DMS 273 treated with DMSO at 0.1 percent for 48 hours (cell line): ENCODE data around the gene CARD19.

Source experiments
- DNase-seq: peaks from one replicate; lab custom pipeline; 2025; lab: John Stamatoyannopoulos, UW

Gene CARD19

GRCh38 chr9:93120846-93121315 lies 24.9 kb downstream of the CARD19 start:
- DNase-seq: no peak

- no peak for DNase-seq
Observed at GRCh38 chr9:93121316-93122241, 25.6 kb downstream of the CARD19 start.

- DNase-seq: no peak
Observed at GRCh38 chr9:93122721-93123221, 26.8 kb downstream of the CARD19 start.

GRCh38 chr9:93123561-93124283 lies 27.7 kb downstream of the CARD19 start:
- no peak for DNase-seq

GRCh38 chr9:93124793-93125192 lies 28.8 kb downstream of the CARD19 start:
- DNase-seq: no peak

- no peak for DNase-seq
Observed at GRCh38 chr9:93125331-93125894, 29.4 kb downstream of the CARD19 start.

- no peak for DNase-seq
Observed at GRCh38 chr9:93126151-93126781, 30.2 kb downstream of the CARD19 start.

GRCh38 chr9:93126825-93127368 lies 30.9 kb downstream of the CARD19 start:
- DNase-seq: no peak

GRCh38 chr9:93127395-93127911 lies 31.4 kb downstream of the CARD19 start:
- no peak for DNase-seq

GRCh38 chr9:93128011-93128714 lies 32.1 kb downstream of the CARD19 start:
- DNase-seq: no peak

- DNase-seq: no peak
Observed at GRCh38 chr9:93128715-93129224, 32.8 kb downstream of the CARD19 start.

- DNase-seq: no peak
Observed at GRCh38 chr9:93129286-93129685, 33.3 kb downstream of the CARD19 start.

- no peak for DNase-seq
Observed at GRCh38 chr9:93129691-93130500, 33.9 kb downstream of the CARD19 start.

- DNase-seq: no peak
Observed at GRCh38 chr9:93130861-93131481, 35.0 kb downstream of the CARD19 start.

GRCh38 chr9:93131599-93132286 lies 35.7 kb downstream of the CARD19 start:
- DNase-seq: no peak

- no peak for DNase-seq
Observed at GRCh38 chr9:93132287-93132927, 36.4 kb downstream of the CARD19 start.

GRCh38 chr9:93132946-93133680 lies 37.1 kb downstream of the CARD19 start:
- DNase-seq: no peak

GRCh38 chr9:93133681-93134014 lies 37.6 kb downstream of the CARD19 start:
- no peak for DNase-seq
